B cell (primary cell): ENCODE results near the gene TMEM145. TPM values are rescaled to one million over a fixed set of nuclear protein-coding genes. Genes with fewer than 3 reads are reported as not detected.

Source experiments
- ATAC-seq: fragments of 200-7000 bp; cut with Tn5 transposase; one replicate; pipeline ENCODE4 v1.10.0; 2021; ENCODE audit warnings: low read depth, mild to moderate bottlenecking, moderate number of reproducible peaks, moderate library complexity
- CTCF ChIA-PET: fragments of 350-600 bp; sonication (Branson Sonifier 250); formaldehyde crosslinking; loops from one replicate; lab custom pipeline; 2021; ENCODE audit warnings: antibody characterized with exemption, inconsistent platforms; lab: Charles Lee
- POLR2A ChIA-PET: fragments of 350-600 bp; sonication (Branson Sonifier 250); formaldehyde crosslinking; loops from one replicate; lab custom pipeline; 2021; ENCODE audit warnings: antibody characterized with exemption; lab: Charles Lee
- DNase-seq: peaks from one replicate; pipeline ENCODE4 v3.0.0; 2013
- H2AFZ ChIP-seq: 2 replicates; pipeline ENCODE4 v1.6.1; 2012; ENCODE audit warnings: mild to moderate bottlenecking, low read depth, low read length; ENCODE audit not compliant: insufficient read depth, poor library complexity, severe bottlenecking
- H3K27ac ChIP-seq, 2 donors: 1 replicate in 1 of 2; 2 replicates in 1 of 2; pipeline ENCODE4 v1.5.1; 2012 to 2013; ENCODE audit warnings: low read length in 2 of 2, mild to moderate bottlenecking in 2 of 2, moderate library complexity in 1 of 2
- H3K27me3 ChIP-seq, 4 experiments: fragments of 200-600 bp in 1 of 4; sonication (generic) in 1 of 4; replicated peaks in 1 of 4; 1 replicate in 2 of 4; 2 replicates in 2 of 4; pipeline versions ENCODE4 v1.6.1 to v1.7.0; 2013 to 2016; ENCODE audit warnings: low read length in 3 of 4, mild to moderate bottlenecking in 2 of 4, mixed read lengths in 1 of 4, moderate library complexity in 1 of 4; ENCODE audit not compliant: insufficient read depth in 4 of 4, control insufficient read depth in 3 of 4; ENCODE audit errors: control extremely low read depth in 1 of 4
- H3K36me3 ChIP-seq, 2 experiments: replicated peaks in 1 of 2; 1 replicate in 1 of 2; 2 replicates in 1 of 2; pipeline versions ENCODE4 v1.6.1 to v1.7.1; 2013; ENCODE audit warnings: low read length in 1 of 2; ENCODE audit not compliant: insufficient read depth in 2 of 2, control insufficient read depth in 1 of 2; ENCODE audit errors: control extremely low read depth in 1 of 2, extremely low read depth in 1 of 2
- H3K4me1 ChIP-seq, 2 donors: fragments of 200-600 bp in 1 of 2; sonication (generic) in 1 of 2; 1 replicate in 1 of 2; 2 replicates in 1 of 2; pipeline versions ENCODE4 v1.5.1 to v1.6.1; 2013 to 2017; ENCODE audit warnings: low read length in 2 of 2; ENCODE audit not compliant: control insufficient read depth in 2 of 2, insufficient read depth in 2 of 2
- H3K4me2 ChIP-seq: replicated peaks from 2 replicates; pipeline ENCODE3; 2012; ENCODE audit warnings: mild to moderate bottlenecking, low read depth, low read length; ENCODE audit not compliant: poor library complexity, severe bottlenecking
- H3K4me3 ChIP-seq, 5 experiments: fragments of 200-600 bp in 1 of 5; sonication (generic) in 1 of 5; 1 replicate in 3 of 5; 2 replicates in 2 of 5; pipeline versions ENCODE4 v1.5.1 to v1.7.0; 2011 to 2016; ENCODE audit warnings: low read length in 4 of 5, mild to moderate bottlenecking in 4 of 5, low read depth in 2 of 5, control low read depth in 1 of 5, moderate library complexity in 1 of 5; ENCODE audit not compliant: insufficient read depth in 1 of 5; ENCODE audit errors: control extremely low read depth in 1 of 5, extremely low read depth in 1 of 5
- H3K79me2 ChIP-seq: fragments of 200-600 bp; sonication (generic); one replicate; pipeline ENCODE4 v1.6.0; 2016; ENCODE audit warnings: low read length; ENCODE audit not compliant: control insufficient read depth, insufficient read depth
- H3K9ac ChIP-seq: fragments of 200-600 bp; sonication (generic); 2 replicates; pipeline ENCODE4 v1.6.1; 2017; ENCODE audit warnings: mild to moderate bottlenecking, low read length, moderate library complexity
- H3K9me3 ChIP-seq, 3 donors: one replicate each; pipeline versions ENCODE4 v1.6.1 to v1.7.1; 2013; ENCODE audit warnings: low read length in 2 of 3; ENCODE audit not compliant: control insufficient read depth in 2 of 3, insufficient read depth in 1 of 3; ENCODE audit errors: control extremely low read depth in 1 of 3
- H4K20me1 ChIP-seq: 2 replicates; pipeline ENCODE4 v1.6.0; 2012; ENCODE audit warnings: mild to moderate bottlenecking, low read length; ENCODE audit not compliant: insufficient read depth, control insufficient read depth, poor library complexity, severe bottlenecking
- H3K27ac Mint-ChIP-seq: one replicate; pipeline ENCODE4 v1.8.0; 2021; ENCODE audit warnings: mixed read lengths
- H3K27me3 Mint-ChIP-seq: one replicate; pipeline ENCODE4 v1.8.0; 2021; ENCODE audit warnings: mixed read lengths
- H3K4me1 Mint-ChIP-seq: one replicate; pipeline ENCODE4 v1.8.0; 2021; ENCODE audit warnings: mixed read lengths
- H3K4me3 Mint-ChIP-seq: one replicate; pipeline ENCODE4 v1.8.0; 2021; ENCODE audit warnings: mixed read lengths
- H3K9me3 Mint-ChIP-seq: one replicate; pipeline ENCODE4 v1.8.0; 2022; ENCODE audit warnings: mixed read lengths; ENCODE audit not compliant: insufficient read depth
- CTCF ChIP-seq: fragments of 200-600 bp; IDR thresholded peaks from one replicate; pipeline ENCODE4 v1.8.0; 2022; ENCODE audit warnings: antibody characterized with exemption, mild to moderate bottlenecking
- EZH2 ChIP-seq: IDR thresholded peaks from 2 replicates; pipeline ENCODE4 v1.6.1; 2012; ENCODE audit warnings: borderline replicate concordance, low read depth, mild to moderate bottlenecking, moderate library complexity, low read length; ENCODE audit not compliant: insufficient read depth, poor library complexity, severe bottlenecking
- WGBS: methylation state at CpG from one replicate; pipeline ENCODE4 v1.1.5; 2013; ENCODE audit warnings: missing lambda C conversion rate; ENCODE audit not compliant: insufficient coverage; 5-methylcytosine and 5-hydroxymethylcytosine counted together
- intact Hi-C: fragments of 100-400 bp; cut with micrococcal nuclease; formaldehyde crosslinking; loops from one replicate; pipeline ENCODE4 v1.10.0; 2022
- polyA plus RNA-seq: library from polyadenylated mRNA; depleted of rRNA; stranded (reverse); fragments of >200 nt; gene quantifications from 2 replicates; pipeline ENCODE4 v1.2.3, GENCODE V29; 2012
- total RNA-seq, 2 donors: library from RNA; stranded (reverse); fragments of 120-200 nt in 1 of 2; gene quantifications; 1 replicate in 1 of 2; 2 replicates in 1 of 2; pipeline versions ENCODE4 v1.2.3 to v1.2.4, GENCODE V29; 2013 to 2022

The TMEM145 gene
- total and polyA plus RNA-seq, 2 donors (not counting 1 experiment from before 2014, with no cell fraction given): not detected

- no peak overlapping the region for H3K9ac ChIP-seq
- no peak overlapping the region for H3K27ac ChIP-seq
- no peak for DNase-seq
- ChIA-PET CTCF (no interaction called here), POLR2A (interaction anchor here (0.6 kb wide), 1 partner anchor 272 kb away, joined by 4 read pairs; no protein-coding TSS in a partner anchor)
- no peak overlapping the region for H3K27ac Mint-ChIP-seq
- WGBS: 96% methylated on average over 15 of the region's 15 CpGs
- no peaks in the 10 kb centered on the region for H3K27me3 Mint-ChIP-seq
- H3K4me1 ChIP-seq: peaks cover 42 to 57% of the 10 kb centered on the region in 2 donors
- no peaks in the 10 kb centered on the region for H4K20me1 ChIP-seq
- no peaks in the 10 kb centered on the region for H3K9me3 Mint-ChIP-seq
- H3K79me2 ChIP-seq: peaks cover 13% of the 10 kb centered on the region
- no peaks in the 10 kb centered on the region for H3K36me3 ChIP-seq
- peaks cover 0 to 8% (median 7%) of the 10 kb centered on the region in 3 donors for H3K9me3 ChIP-seq
- no peak overlapping the region for H3K4me2 ChIP-seq
- no peaks in the 10 kb centered on the region for H3K27me3 ChIP-seq
- no peak for TF ChIP-seq CTCF
- no peak for TF ChIP-seq EZH2
- no peak overlapping the region for H3K4me3 Mint-ChIP-seq
- no peak overlapping the region for H3K4me3 ChIP-seq
- no peak for ATAC-seq
- peaks cover 49% of the 10 kb centered on the region for H3K4me1 Mint-ChIP-seq
- intact Hi-C loops: no loop called here
- no peak overlapping the region for H2AFZ ChIP-seq
These were observed 55.7 kb downstream of the TMEM145 start for GRCh38 chr19:42368765-42369164.

DNA sequence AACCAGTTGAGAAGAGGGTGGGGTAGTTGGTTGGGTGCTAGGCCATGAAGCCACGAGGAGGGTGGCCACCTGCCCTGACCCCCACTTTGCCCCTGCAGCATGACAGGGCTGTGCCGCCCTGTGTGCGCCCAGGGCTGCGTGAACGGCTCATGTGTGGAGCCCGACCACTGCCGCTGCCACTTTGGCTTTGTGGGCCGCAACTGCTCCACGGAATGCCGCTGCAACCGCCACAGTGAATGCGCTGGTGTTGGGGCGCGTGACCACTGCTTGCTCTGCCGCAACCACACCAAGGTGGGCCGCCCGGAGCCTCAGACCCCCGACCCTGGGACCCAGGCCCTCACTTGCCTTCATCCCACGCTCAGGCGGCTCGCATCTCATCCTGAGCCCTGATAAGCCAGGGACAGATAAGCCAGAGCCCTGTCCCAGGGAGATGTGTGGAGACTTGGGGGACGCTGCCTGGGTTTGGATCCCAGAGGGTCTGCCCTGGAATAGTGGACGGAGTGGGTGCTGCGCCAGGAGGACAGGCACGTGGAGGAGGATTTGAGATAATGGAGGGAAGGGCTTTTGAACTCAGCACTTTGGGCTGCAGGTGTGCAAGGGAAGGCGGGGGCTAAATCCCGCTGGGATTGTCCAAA, 56.4 kb downstream of the TMEM145 start:
- H4K20me1 ChIP-seq: no peaks in the 10 kb centered on the region

More for the DNA sequence above, 56.4 kb downstream of the TMEM145 start:
- ChIA-PET POLR2A (no interaction called here), CTCF (no interaction called here)
- Mint-ChIP-seq H3K27ac (no peak overlapping the region), H3K9me3 (no peaks in the 10 kb centered on the region), H3K27me3 (no peaks in the 10 kb centered on the region), H3K4me1 (peaks cover 42% of the 10 kb centered on the region), H3K4me3 (no peak overlapping the region)
- Histone ChIP-seq H3K79me2 (peaks cover 13% of the 10 kb centered on the region), H3K9me3 (no peaks in the 10 kb centered on the region), H3K27ac (no peak overlapping the region), H3K27me3 (no peaks in the 10 kb centered on the region), H3K9ac (no peak overlapping the region), H3K4me2 (no peak overlapping the region), H2AFZ (no peak overlapping the region), H3K4me1 (peaks cover 34 to 49% of the 10 kb centered on the region in 2 donors), H3K4me3 (no peak overlapping the region), H3K36me3 (no peaks in the 10 kb centered on the region)
- TF ChIP-seq CTCF (no peak), EZH2 (no peak)
- DNase-seq (no peak), ATAC-seq (no peak)
- intact Hi-C loops: no loop called here
- WGBS: 98% methylated on average over 25 of the region's 27 CpGs
